GM18502 (cell line): ENCODE measurements around the gene LINC00305.

Experiments used
- ATAC-seq: cut with Tn5 transposase; IDR thresholded peaks from one replicate; pipeline ENCODE4 v1.9.1; 2021; ENCODE audit warnings: mild to moderate bottlenecking; ENCODE audit not compliant: unreplicated experiment, poor library complexity

The LINC00305 gene

GRCh38 chr18:64037812-64038414, 111.0 kb downstream of the LINC00305 start:
- ATAC-seq: peak; percentile 86

- no peak for ATAC-seq
Observed at GRCh38 chr18:64032312-64032711, 116.6 kb downstream of the LINC00305 start.

GRCh38 chr18:64031411-64031810, 117.5 kb downstream of the LINC00305 start:
- ATAC-seq: no peak
